IPS-20b (cell line): ENCODE measurements around the gene DLG2.

Experiments used
- H3K27ac ChIP-seq: one replicate; pipeline ENCODE4 v1.5.1; 2013; ENCODE audit warnings: low read length
- H3K27me3 ChIP-seq: 2 replicates; pipeline ENCODE4 v1.6.1; 2013; ENCODE audit warnings: mild to moderate bottlenecking, low read length, inconsistent platforms; ENCODE audit not compliant: insufficient read depth
- H3K36me3 ChIP-seq: 2 replicates; pipeline ENCODE4 v1.6.1; 2013; ENCODE audit warnings: low read depth, mild to moderate bottlenecking, inconsistent platforms, low read length, moderate library complexity; ENCODE audit not compliant: insufficient read depth
- H3K4me1 ChIP-seq: 2 replicates; pipeline ENCODE4 v1.6.1; 2013; ENCODE audit warnings: mild to moderate bottlenecking, control low read depth, inconsistent platforms, low read length, moderate library complexity; ENCODE audit not compliant: insufficient read depth
- H3K4me3 ChIP-seq: 2 replicates; pipeline ENCODE4 v1.5.1; 2013; ENCODE audit warnings: mild to moderate bottlenecking, low read length, inconsistent platforms
- H3K9ac ChIP-seq: 2 replicates; pipeline ENCODE4 v1.6.1; 2013; ENCODE audit warnings: low read depth, mild to moderate bottlenecking, inconsistent platforms, low read length, moderate library complexity
- H3K9me3 ChIP-seq: 2 replicates; pipeline ENCODE4 v1.6.1; 2013; ENCODE audit warnings: mild to moderate bottlenecking, low read depth, low read length, inconsistent platforms; ENCODE audit not compliant: insufficient read depth

DLG2 gene

GRCh38 chr11:85540635-85541205 is 86.4 kb downstream of the DLG2 start:
- no peaks in the 10 kb centered on the region for H3K36me3 ChIP-seq
- H3K4me1 ChIP-seq, result peaks cover 22% of the 10 kb centered on the region; the same call in 1 of the 2 replicates
- H3K27ac ChIP-seq, result peak overlapping the region; percentile 66
- H3K27me3 ChIP-seq, result no peaks in the 10 kb centered on the region
- no peak overlapping the region; the same call in 1 of the 2 replicates for H3K4me3 ChIP-seq
- no peaks in the 10 kb centered on the region for H3K9me3 ChIP-seq
- H3K9ac ChIP-seq, result peak overlapping the region; percentile 49; the same call in 1 of the 2 replicates

DNA sequence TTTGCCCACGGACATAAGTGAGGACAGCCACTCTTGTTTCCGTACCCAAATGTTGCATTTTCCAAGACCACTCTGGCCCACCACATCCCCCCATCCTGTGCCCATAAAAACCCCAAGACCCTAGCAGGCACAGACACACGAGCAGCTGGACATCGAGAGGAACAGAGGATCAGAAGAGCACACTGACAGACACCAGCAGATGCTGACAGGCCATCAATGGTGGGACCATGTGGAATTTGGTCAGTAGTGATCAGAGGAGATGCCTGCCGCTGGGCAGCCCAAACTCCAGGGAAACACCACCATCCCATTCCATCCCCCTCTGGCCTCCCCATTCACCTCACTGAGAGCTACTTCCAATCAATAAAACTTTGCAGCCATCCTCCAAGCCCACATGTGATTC is 87.0 kb downstream of the DLG2 start:
- H3K4me3 ChIP-seq, result no peak overlapping the region; the same call in 1 of the 2 replicates
- peaks cover 22% of the 10 kb centered on the region; the same call in 1 of the 2 replicates for H3K4me1 ChIP-seq
- no peaks in the 10 kb centered on the region for H3K9me3 ChIP-seq
- no peaks in the 10 kb centered on the region for H3K27me3 ChIP-seq
- H3K9ac ChIP-seq, result peak overlapping the region; percentile 49; the same call in 1 of the 2 replicates
- H3K27ac ChIP-seq, result peak overlapping the region; percentile 66
- H3K36me3 ChIP-seq, result no peaks in the 10 kb centered on the region

DNA sequence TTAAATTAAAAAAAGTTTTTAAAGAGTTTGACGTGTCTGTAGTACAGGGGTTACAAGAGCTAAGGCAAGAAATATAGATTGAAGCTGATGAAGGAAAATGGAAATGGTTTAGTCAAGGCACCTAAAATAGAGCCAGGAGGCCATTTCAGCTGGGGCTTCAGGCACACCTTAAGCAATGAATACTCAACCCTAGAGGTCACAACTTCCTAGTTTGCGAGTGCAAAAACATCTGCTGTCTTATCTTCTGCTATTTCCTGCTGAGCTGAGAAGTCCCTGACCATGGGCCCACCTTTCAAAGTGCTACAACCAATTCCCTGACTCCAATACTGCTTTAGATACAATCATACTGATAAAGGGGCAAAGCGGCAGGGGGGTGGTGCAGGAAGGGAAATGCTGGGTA is 87.4 kb downstream of the DLG2 start:
- H3K9ac ChIP-seq, result no peak overlapping the region; the same call in 1 of the 2 replicates
- H3K27ac ChIP-seq, result peak overlapping the region; percentile 66
- peaks cover 4% of the 10 kb centered on the region for H3K9me3 ChIP-seq

GRCh38 chr11:85539029-85539689 is 88.0 kb downstream of the DLG2 start:
- peaks cover 9% of the 10 kb centered on the region for H3K9me3 ChIP-seq
- peaks cover 22% of the 10 kb centered on the region; the same call in 1 of the 2 replicates for H3K4me1 ChIP-seq
- H3K27ac ChIP-seq, result no peak overlapping the region
- H3K27me3 ChIP-seq, result no peaks in the 10 kb centered on the region
- peaks cover 7% of the 10 kb centered on the region; the same call in 1 of the 2 replicates for H3K36me3 ChIP-seq
- no peak overlapping the region for H3K4me3 ChIP-seq
- H3K9ac ChIP-seq, result no peak overlapping the region; the same call in 1 of the 2 replicates

More for the DNA sequence above, 87.4 kb downstream of the DLG2 start:
- Histone ChIP-seq H3K36me3 (peaks cover 3% of the 10 kb centered on the region; the same call in 1 of the 2 replicates), H3K27me3 (no peaks in the 10 kb centered on the region), H3K4me3 (no peak overlapping the region), H3K4me1 (peaks cover 22% of the 10 kb centered on the region; the same call in 1 of the 2 replicates)

- Histone ChIP-seq H3K9me3 (peaks cover 9% of the 10 kb centered on the region), H3K4me3 (no peak overlapping the region), H3K27ac (no peak overlapping the region), H3K4me1 (peaks cover 12% of the 10 kb centered on the region; the same call in 1 of the 2 replicates), H3K27me3 (no peaks in the 10 kb centered on the region), H3K36me3 (peaks cover 7% of the 10 kb centered on the region; the same call in 1 of the 2 replicates), H3K9ac (no peak overlapping the region)
Observed at GRCh38 chr11:85536438-85536837, 90.7 kb downstream of the DLG2 start.

DNA sequence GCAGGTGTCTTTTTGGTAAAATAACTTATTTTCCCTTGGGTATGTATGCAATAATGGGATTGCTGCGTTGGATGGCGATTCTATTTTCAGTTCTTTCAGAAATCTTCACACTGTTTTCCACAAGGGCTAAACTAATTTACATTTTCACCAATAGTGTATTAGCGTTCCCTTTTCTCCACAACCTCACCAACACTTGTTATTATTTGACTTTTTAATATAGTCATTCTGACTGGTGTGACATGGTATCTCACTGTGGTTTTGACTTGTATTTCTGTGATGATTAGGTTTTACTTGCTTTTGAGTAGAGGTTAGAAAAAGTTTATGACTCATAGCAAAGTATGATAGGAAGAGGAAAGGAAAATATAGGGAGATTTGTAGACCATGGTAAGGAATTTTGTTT is 92.3 kb downstream of the DLG2 start:
- no peak overlapping the region for H3K9ac ChIP-seq
- peaks cover 6% of the 10 kb centered on the region; the same call in 1 of the 2 replicates for H3K4me1 ChIP-seq
- no peak overlapping the region for H3K4me3 ChIP-seq
- peaks cover 9% of the 10 kb centered on the region for H3K9me3 ChIP-seq
- H3K36me3 ChIP-seq, result peaks cover 7% of the 10 kb centered on the region; the same call in 1 of the 2 replicates
- H3K27ac ChIP-seq, result no peak overlapping the region
- no peaks in the 10 kb centered on the region for H3K27me3 ChIP-seq

DNA sequence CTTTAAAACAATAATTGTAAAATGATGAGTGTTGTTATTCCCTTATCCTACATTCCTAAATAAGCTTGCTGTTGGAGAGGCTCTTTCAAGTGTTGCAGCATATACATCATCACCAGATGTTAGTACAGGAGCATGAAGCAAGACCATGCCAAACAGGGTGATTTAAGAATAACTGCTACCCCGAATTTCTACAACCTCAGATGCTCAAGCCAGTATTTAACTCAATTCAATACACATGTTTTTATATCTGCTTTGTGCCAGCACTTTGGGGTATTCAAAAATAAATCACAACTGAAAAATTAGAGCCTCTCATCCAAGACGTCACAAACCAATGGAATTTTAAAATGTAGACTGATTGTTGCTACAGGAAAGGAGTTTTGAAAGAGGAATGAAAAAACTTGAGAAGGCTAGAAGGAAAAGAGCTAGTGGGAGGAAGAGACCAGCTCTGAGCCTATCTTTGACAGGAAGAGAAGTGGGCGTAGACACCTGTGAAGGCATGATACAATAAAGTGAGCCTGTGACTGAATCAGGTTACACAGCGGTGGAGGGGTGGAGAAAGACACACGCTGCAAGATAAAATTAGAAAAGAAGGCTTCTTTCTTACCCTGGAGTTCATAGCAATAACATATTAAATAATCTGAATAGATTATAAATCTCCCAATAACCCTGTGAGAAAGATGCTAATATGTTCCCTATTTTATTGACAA is 95.8 kb downstream of the DLG2 start:
- H3K4me3 ChIP-seq, result no peak overlapping the region
- no peaks in the 10 kb centered on the region for H3K27me3 ChIP-seq
- peaks cover 10% of the 10 kb centered on the region for H3K4me1 ChIP-seq
- H3K27ac ChIP-seq, result no peak overlapping the region
- no peak overlapping the region for H3K9ac ChIP-seq
- peaks cover 9% of the 10 kb centered on the region for H3K9me3 ChIP-seq
- peaks cover 7% of the 10 kb centered on the region; the same call in 1 of the 2 replicates for H3K36me3 ChIP-seq

GRCh38 chr11:85530634-85531033 is 96.5 kb downstream of the DLG2 start:
- H3K9me3 ChIP-seq, result peaks cover 9% of the 10 kb centered on the region
- peaks cover 17% of the 10 kb centered on the region for H3K4me1 ChIP-seq
- no peak overlapping the region for H3K4me3 ChIP-seq
- no peaks in the 10 kb centered on the region for H3K27me3 ChIP-seq
- peaks cover 7% of the 10 kb centered on the region; the same call in 1 of the 2 replicates for H3K36me3 ChIP-seq
- no peak overlapping the region for H3K9ac ChIP-seq
- H3K27ac ChIP-seq, result no peak overlapping the region

DNA sequence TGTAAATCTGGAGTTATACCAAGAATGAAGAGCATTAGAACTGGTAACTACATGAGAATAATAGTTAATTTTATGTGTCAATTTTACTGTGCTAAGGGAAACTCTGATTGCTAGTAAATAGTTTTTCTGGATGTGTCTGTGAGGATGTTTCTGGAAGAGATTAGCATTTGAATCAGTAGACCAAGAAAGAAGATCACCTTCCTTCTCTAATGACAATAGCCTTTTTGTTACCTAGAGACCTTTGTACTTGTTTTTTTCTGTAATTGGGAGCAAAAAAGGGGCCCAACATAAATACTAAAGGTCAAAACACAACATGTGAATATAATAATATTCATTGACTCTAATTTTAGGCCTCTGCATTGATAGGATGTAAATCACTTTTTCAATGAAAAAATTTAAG is 100.6 kb downstream of the DLG2 start:
- no peak overlapping the region for H3K27ac ChIP-seq
- peak overlapping the region; percentile 34; the same call in 1 of the 2 replicates for H3K4me3 ChIP-seq
- H3K9ac ChIP-seq, result peak overlapping the region; percentile 38; the same call in 1 of the 2 replicates
- peaks cover 25% of the 10 kb centered on the region for H3K4me1 ChIP-seq
- peaks cover 24% of the 10 kb centered on the region for H3K9me3 ChIP-seq
- H3K27me3 ChIP-seq, result no peaks in the 10 kb centered on the region
- H3K36me3 ChIP-seq, result no peaks in the 10 kb centered on the region

- H3K9me3 ChIP-seq, result peaks cover 31% of the 10 kb centered on the region
Observed at GRCh38 chr11:85525686-85526085, 101.5 kb downstream of the DLG2 start.

DNA sequence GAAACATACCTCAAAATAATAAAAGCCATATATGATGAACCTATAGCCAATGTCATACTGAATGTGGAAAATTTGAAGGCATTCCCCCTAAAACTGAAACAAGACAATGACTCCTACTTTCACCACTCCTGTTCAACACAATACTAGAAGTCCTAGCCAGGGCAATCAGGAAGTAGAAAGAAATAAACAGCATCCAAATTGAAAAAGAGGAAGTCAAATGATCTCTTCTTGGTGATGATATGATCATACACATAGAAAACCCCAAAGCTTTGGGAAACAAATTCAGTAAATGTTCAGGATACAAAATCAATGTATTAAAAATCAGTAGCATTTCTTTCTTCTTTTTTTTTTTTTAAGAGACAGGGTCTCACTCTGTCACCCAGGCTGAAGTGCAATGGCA is 109.9 kb downstream of the DLG2 start:
- no peak overlapping the region for H3K9ac ChIP-seq
- H3K9me3 ChIP-seq, result peaks cover 24% of the 10 kb centered on the region
- H3K27ac ChIP-seq, result no peak overlapping the region
- H3K36me3 ChIP-seq, result 0 out of 2 replicates have a peak, but pooled peaks cover 4% of the 10 kb centered on the region
- H3K4me1 ChIP-seq, result no peaks in the 10 kb centered on the region
- no peak overlapping the region for H3K4me3 ChIP-seq
- no peaks in the 10 kb centered on the region for H3K27me3 ChIP-seq

More at GRCh38 chr11:85525686-85526085, 101.5 kb downstream of the DLG2 start:
- Histone ChIP-seq H3K4me3 (no peak overlapping the region), H3K27ac (peak overlapping the region; percentile 59), H3K4me1 (peaks cover 21% of the 10 kb centered on the region), H3K36me3 (0 out of 2 replicates have a peak, but pooled peaks cover 2% of the 10 kb centered on the region), H3K9ac (peak overlapping the region; percentile 38; the same call in 1 of the 2 replicates), H3K27me3 (no peaks in the 10 kb centered on the region)
